H9 (cell line): Measurements from ENCODE around the gene PRAME. TPM values are rescaled to one million over a fixed set of nuclear protein-coding genes. Genes with fewer than 3 reads are reported as not detected.

Experiments used
- DNase-seq: peaks from one replicate; pipeline ENCODE4 v3.0.0-alpha.2; 2017
- H2AFZ ChIP-seq: one replicate; pipeline ENCODE4 v1.6.1; 2013; ENCODE audit warnings: mild to moderate bottlenecking, low read length, control low read depth, moderate library complexity
- H2AK5ac ChIP-seq: 2 replicates; pipeline ENCODE4 v1.6.1; 2013; ENCODE audit warnings: low read length, control low read depth, mixed read lengths; ENCODE audit not compliant: insufficient read length
- H2BK120ac ChIP-seq: one replicate; pipeline ENCODE4 v1.6.1; 2013; ENCODE audit warnings: low read depth, mild to moderate bottlenecking, low read length, control low read depth, inconsistent platforms; ENCODE audit not compliant: poor library complexity, severe bottlenecking
- H2BK12ac ChIP-seq: 2 replicates; pipeline ENCODE4 v1.6.1; 2013; ENCODE audit warnings: low read length, control low read depth, mixed read lengths, low read depth; ENCODE audit not compliant: insufficient read length
- H2BK15ac ChIP-seq: 2 replicates; pipeline ENCODE4 v1.6.1; 2013; ENCODE audit warnings: low read depth, low read length, control low read depth
- H2BK20ac ChIP-seq: one replicate; pipeline ENCODE4 v1.6.1; 2013; ENCODE audit warnings: low read depth, mild to moderate bottlenecking, low read length, control low read depth, inconsistent platforms; ENCODE audit not compliant: poor library complexity, severe bottlenecking
- H2BK5ac ChIP-seq: 2 replicates; pipeline ENCODE4 v1.6.1; 2013; ENCODE audit warnings: low read length, control low read depth, mixed read lengths; ENCODE audit not compliant: insufficient read length
- H3K14ac ChIP-seq: 2 replicates; pipeline ENCODE4 v1.6.1; 2013; ENCODE audit warnings: low read length, control low read depth; ENCODE audit not compliant: insufficient read depth
- H3K18ac ChIP-seq: 2 replicates; pipeline ENCODE4 v1.6.1; 2013; ENCODE audit warnings: low read depth, mild to moderate bottlenecking, mixed read lengths, low read length, control low read depth; ENCODE audit not compliant: insufficient read length
- H3K23ac ChIP-seq: 2 replicates; pipeline ENCODE4 v1.6.1; 2013; ENCODE audit warnings: low read length, control low read depth, mixed read lengths, low read depth; ENCODE audit not compliant: insufficient read length
- H3K23me2 ChIP-seq: 2 replicates; pipeline ENCODE4 v1.6.1; 2013; ENCODE audit warnings: low read depth, mild to moderate bottlenecking, mixed read lengths, low read length, control low read depth; ENCODE audit not compliant: insufficient read length, poor library complexity, severe bottlenecking
- H3K27ac ChIP-seq: 2 replicates; pipeline ENCODE4 v1.5.1; 2013; ENCODE audit warnings: low read length, control low read depth, mixed read lengths, low read depth; ENCODE audit not compliant: insufficient read length
- H3K27me3 ChIP-seq: 2 replicates; pipeline ENCODE4 v1.6.1; 2013; ENCODE audit warnings: low read length, control low read depth, inconsistent platforms; ENCODE audit not compliant: insufficient read depth
- H3K4ac ChIP-seq: 2 replicates; pipeline ENCODE4 v1.6.1; 2013; ENCODE audit warnings: low read depth, mild to moderate bottlenecking, control low read depth, inconsistent platforms, low read length, moderate library complexity
- H3K4me1 ChIP-seq: 2 replicates; pipeline ENCODE4 v1.6.1; 2013; ENCODE audit warnings: low read length, control low read depth, inconsistent platforms; ENCODE audit not compliant: insufficient read depth
- H3K4me2 ChIP-seq: 2 replicates; pipeline ENCODE4 v1.6.1; 2013; ENCODE audit warnings: low read length, control low read depth, mixed read lengths; ENCODE audit not compliant: insufficient read length, insufficient read depth
- H3K56ac ChIP-seq: 2 replicates; pipeline ENCODE4 v1.6.1; 2013; ENCODE audit warnings: low read depth, mild to moderate bottlenecking, mixed read lengths, low read length, control low read depth; ENCODE audit not compliant: insufficient read length
- H3K79me1 ChIP-seq: 2 replicates; pipeline ENCODE4 v1.6.1; 2013; ENCODE audit warnings: low read depth, mild to moderate bottlenecking, moderate library complexity, low read length, control low read depth, inconsistent platforms; ENCODE audit not compliant: insufficient read depth, poor library complexity, severe bottlenecking
- H3K79me2 ChIP-seq: 2 replicates; pipeline ENCODE4 v1.6.1; 2013; ENCODE audit warnings: low read length, control low read depth, inconsistent platforms; ENCODE audit not compliant: insufficient read depth
- H3K9ac ChIP-seq: 2 replicates; pipeline ENCODE4 v1.6.1; 2013; ENCODE audit warnings: low read length, control low read depth, mixed read lengths; ENCODE audit not compliant: insufficient read length; ENCODE audit errors: extremely low read depth
- H3K9me3 ChIP-seq: one replicate; pipeline ENCODE4 v1.6.1; 2013; ENCODE audit warnings: low read depth, low read length, inconsistent platforms; ENCODE audit not compliant: control insufficient read depth
- H3T11ph ChIP-seq: one replicate; pipeline ENCODE4 v1.6.1; 2013; ENCODE audit warnings: mild to moderate bottlenecking, low read length, control low read depth, inconsistent platforms
- H4K20me1 ChIP-seq: one replicate; pipeline ENCODE4 v1.6.1; 2013; ENCODE audit not compliant: control insufficient read depth, insufficient read length, insufficient read depth
- H4K5ac ChIP-seq: 2 replicates; pipeline ENCODE4 v1.6.1; 2013; ENCODE audit warnings: low read depth, mild to moderate bottlenecking, mixed read lengths, low read length, control low read depth; ENCODE audit not compliant: insufficient read length
- H4K8ac ChIP-seq: replicated peaks from 2 replicates; pipeline ENCODE4 v1.6.1; 2013; ENCODE audit warnings: low read length, control low read depth, mixed read lengths, low read depth; ENCODE audit not compliant: insufficient read length
- H4K91ac ChIP-seq: 2 replicates; pipeline ENCODE4 v1.6.1; 2013; ENCODE audit warnings: low read depth, mild to moderate bottlenecking, moderate library complexity, mixed read lengths, low read length, control low read depth; ENCODE audit not compliant: insufficient read length
- H3K27ac Mint-ChIP-seq, 3 experiments: 2 replicates in 2 of 3; 3 replicates in 1 of 3; pipeline ENCODE4 v1.8.0; 2020 to 2021; ENCODE audit warnings: mixed read lengths in 3 of 3, mild to moderate bottlenecking in 1 of 3, moderate library complexity in 1 of 3
- H3K27me3 Mint-ChIP-seq: 2 replicates; pipeline ENCODE4 v1.8.0; 2021; ENCODE audit warnings: low read depth, mild to moderate bottlenecking, moderate library complexity, mixed read lengths
- H3K36me3 Mint-ChIP-seq, 3 experiments: 2 replicates in 2 of 3; 3 replicates in 1 of 3; pipeline ENCODE4 v1.8.0; 2020 to 2021; ENCODE audit warnings: low read depth in 3 of 3, mixed read lengths in 3 of 3; ENCODE audit not compliant: insufficient read depth in 1 of 3
- H3K4me1 Mint-ChIP-seq, 2 experiments: 2 replicates each; pipeline ENCODE4 v1.8.0; 2020; ENCODE audit warnings: mixed read lengths in 2 of 2
- H3K4me3 Mint-ChIP-seq, 2 experiments: 2 replicates in 1 of 2; 3 replicates in 1 of 2; pipeline ENCODE4 v1.8.0; 2020 to 2021; ENCODE audit warnings: mild to moderate bottlenecking in 2 of 2, mixed read lengths in 2 of 2, moderate library complexity in 1 of 2
- H3K9me3 Mint-ChIP-seq, 2 experiments: 2 replicates in 1 of 2; 3 replicates in 1 of 2; pipeline ENCODE4 v1.8.0; 2020; ENCODE audit warnings: mild to moderate bottlenecking in 2 of 2, mixed read lengths in 2 of 2, moderate library complexity in 1 of 2
- WGBS: extraction: QIAGEN DNeasy Blood & Tissue Kit; methylation state at CpG from one replicate; pipeline ENCODE4 v1.1.7; 2013; ENCODE audit warnings: missing lambda C conversion rate, low lambda C conversion rate, mixed read lengths; ENCODE audit not compliant: insufficient read length; ENCODE audit errors: extremely low coverage; 5-methylcytosine and 5-hydroxymethylcytosine counted together
- total RNA-seq: library from RNA; stranded (reverse); gene quantifications from 2 replicates; pipeline ENCODE4 v1.2.1, GENCODE V29; 2021
- TF ChIP-seq, protein P1 (sequence below): fragments of 200-600 bp; sonication (generic); conservative IDR thresholded peaks from 3 replicates; pipeline ENCODE4 v1.8.0; 2021; ENCODE audit warnings: antibody characterized with exemption, mild to moderate bottlenecking

The PRAME gene
- total RNA-seq, 1 experiment from 2014 or later, result 0.31 TPM

DNA sequence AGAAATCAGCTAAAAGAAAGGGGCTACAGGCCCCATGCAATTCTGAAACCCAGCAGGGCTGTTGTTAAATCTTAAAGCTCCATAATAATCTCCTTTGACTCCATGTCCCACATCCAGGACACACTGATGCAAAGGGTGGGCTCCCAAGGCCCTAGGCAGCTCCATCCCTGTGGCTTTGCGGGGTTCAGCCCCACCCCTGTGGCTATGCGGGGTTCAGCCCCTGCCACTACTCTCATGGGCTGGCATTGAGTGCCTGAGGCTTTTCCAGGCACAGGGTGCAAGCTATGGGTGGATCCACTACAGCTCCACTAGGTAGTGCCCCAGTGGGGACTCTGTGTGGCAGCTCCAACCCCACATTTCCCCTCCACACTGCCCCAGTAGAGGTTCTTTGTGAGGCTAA, 30.3 kb downstream of the PRAME start:
- Histone ChIP-seq H2BK5ac (no peak overlapping the region), H3K4ac (no peak overlapping the region), H2BK20ac (no peak overlapping the region), H3K9ac (no peak overlapping the region), H2BK120ac (no peak overlapping the region), H3K4me2 (no peak overlapping the region), H2AK5ac (no peak overlapping the region), H3K23ac (no peak overlapping the region), H4K5ac (no peak overlapping the region), H3K14ac (no peak overlapping the region), H3K27ac (no peak overlapping the region), H4K91ac (no peak overlapping the region), H2AFZ (no peak overlapping the region), H2BK15ac (no peak overlapping the region), H4K8ac (no peak overlapping the region), H3K4me1 (no peaks in the 10 kb centered on the region), H3K27me3 (peaks cover 6% of the 10 kb centered on the region; the same call in 1 of the 2 replicates), H3K9me3 (no peaks in the 10 kb centered on the region), H3K18ac (no peak overlapping the region), H3T11ph (no peak overlapping the region), H3K79me2 (no peaks in the 10 kb centered on the region), H3K23me2 (no peaks in the 10 kb centered on the region), H4K20me1 (no peaks in the 10 kb centered on the region), H2BK12ac (no peak overlapping the region), H3K79me1 (no peaks in the 10 kb centered on the region), H3K56ac (no peak overlapping the region)
- H3K36me3 Mint-ChIP-seq, result no peaks in the 10 kb centered on the region
- no peak overlapping the region for H3K27ac Mint-ChIP-seq
- peaks cover 91% of the 10 kb centered on the region for H3K27me3 Mint-ChIP-seq
- WGBS, result no CpG with 5 or more reads among the region's 2 CpGs
- DNase-seq, result no peak
- TF ChIP-seq, protein P1, sequence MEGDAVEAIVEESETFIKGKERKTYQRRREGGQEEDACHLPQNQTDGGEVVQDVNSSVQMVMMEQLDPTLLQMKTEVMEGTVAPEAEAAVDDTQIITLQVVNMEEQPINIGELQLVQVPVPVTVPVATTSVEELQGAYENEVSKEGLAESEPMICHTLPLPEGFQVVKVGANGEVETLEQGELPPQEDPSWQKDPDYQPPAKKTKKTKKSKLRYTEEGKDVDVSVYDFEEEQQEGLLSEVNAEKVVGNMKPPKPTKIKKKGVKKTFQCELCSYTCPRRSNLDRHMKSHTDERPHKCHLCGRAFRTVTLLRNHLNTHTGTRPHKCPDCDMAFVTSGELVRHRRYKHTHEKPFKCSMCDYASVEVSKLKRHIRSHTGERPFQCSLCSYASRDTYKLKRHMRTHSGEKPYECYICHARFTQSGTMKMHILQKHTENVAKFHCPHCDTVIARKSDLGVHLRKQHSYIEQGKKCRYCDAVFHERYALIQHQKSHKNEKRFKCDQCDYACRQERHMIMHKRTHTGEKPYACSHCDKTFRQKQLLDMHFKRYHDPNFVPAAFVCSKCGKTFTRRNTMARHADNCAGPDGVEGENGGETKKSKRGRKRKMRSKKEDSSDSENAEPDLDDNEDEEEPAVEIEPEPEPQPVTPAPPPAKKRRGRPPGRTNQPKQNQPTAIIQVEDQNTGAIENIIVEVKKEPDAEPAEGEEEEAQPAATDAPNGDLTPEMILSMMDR, result no peak
- H3K4me3 Mint-ChIP-seq, result no peak overlapping the region
- no peaks in the 10 kb centered on the region for H3K4me1 Mint-ChIP-seq
- no peaks in the 10 kb centered on the region; a peak in 1 of 5 replicates for H3K9me3 Mint-ChIP-seq
